OCI-LY7 (cell line): ENCODE measurements around the gene PRR30.

Source experiments
- EZH2phosphoT487 ChIP-seq: fragments of 200-600 bp; sonication (generic); IDR thresholded peaks from 2 replicates; pipeline ENCODE4 v1.6.1; 2018; ENCODE audit warnings: low read depth, borderline replicate concordance, mild to moderate bottlenecking, mixed run types, antibody characterized with exemption, low read length, moderate library complexity, mixed read lengths
- TF ChIP-seq, protein P1 (sequence below): fragments of 200-600 bp; sonication (generic); conservative IDR thresholded peaks from 2 replicates; pipeline ENCODE4 v1.5.1; 2014; ENCODE audit warnings: mild to moderate bottlenecking, antibody characterized with exemption, low read length, moderate library complexity, mixed read lengths

DNA sequence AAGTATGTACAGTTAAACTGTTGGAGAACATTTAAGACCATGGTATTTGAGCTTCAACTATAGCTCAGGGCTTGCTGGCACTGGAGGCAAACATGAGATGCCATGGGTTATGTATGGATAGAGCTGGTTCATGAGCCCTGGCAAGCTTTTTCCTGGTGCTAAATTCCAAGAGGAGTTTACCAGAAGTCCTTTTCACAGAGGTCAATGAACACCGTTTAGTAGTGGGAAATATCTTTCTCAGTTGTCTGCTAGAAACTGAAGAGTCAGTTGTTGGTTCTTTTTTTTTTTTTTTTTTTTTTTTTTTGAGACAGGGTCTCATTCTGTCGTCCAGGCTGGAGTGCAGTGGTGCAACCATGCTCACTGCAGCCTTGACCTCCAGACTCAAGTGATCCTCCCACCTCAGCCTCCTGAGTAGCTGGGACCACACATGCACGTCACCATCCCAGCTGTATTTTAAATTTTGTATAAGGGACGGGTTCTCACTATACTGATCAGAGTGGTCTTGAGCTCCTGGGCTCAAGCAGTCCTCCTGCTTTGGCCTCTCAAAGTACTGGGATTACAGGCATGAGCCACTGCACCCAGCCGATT is 51.3 kb downstream of the PRR30 start:
- TF ChIP-seq, protein P1, sequence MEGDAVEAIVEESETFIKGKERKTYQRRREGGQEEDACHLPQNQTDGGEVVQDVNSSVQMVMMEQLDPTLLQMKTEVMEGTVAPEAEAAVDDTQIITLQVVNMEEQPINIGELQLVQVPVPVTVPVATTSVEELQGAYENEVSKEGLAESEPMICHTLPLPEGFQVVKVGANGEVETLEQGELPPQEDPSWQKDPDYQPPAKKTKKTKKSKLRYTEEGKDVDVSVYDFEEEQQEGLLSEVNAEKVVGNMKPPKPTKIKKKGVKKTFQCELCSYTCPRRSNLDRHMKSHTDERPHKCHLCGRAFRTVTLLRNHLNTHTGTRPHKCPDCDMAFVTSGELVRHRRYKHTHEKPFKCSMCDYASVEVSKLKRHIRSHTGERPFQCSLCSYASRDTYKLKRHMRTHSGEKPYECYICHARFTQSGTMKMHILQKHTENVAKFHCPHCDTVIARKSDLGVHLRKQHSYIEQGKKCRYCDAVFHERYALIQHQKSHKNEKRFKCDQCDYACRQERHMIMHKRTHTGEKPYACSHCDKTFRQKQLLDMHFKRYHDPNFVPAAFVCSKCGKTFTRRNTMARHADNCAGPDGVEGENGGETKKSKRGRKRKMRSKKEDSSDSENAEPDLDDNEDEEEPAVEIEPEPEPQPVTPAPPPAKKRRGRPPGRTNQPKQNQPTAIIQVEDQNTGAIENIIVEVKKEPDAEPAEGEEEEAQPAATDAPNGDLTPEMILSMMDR, result no peak
- no peak for TF ChIP-seq EZH2phosphoT487
